Mesenchymal stem cell (in vitro differentiated cells and primary cell): Measurements from ENCODE around the gene SDHA.
"Not testable (repeated sequence)": the region's sequence is repeated elsewhere in the genome, so short reads cannot be mapped to it uniquely, and the experiment has no call there.

Experiments used
- DNase-seq: peaks from one replicate; pipeline ENCODE4 v3.0.0-alpha.2; 2013
- H2AFZ ChIP-seq: one replicate; pipeline ENCODE4 v1.6.1; 2013; ENCODE audit warnings: low read depth, mild to moderate bottlenecking, control low read depth, inconsistent platforms, low read length, moderate library complexity
- H2AK5ac ChIP-seq: 2 replicates; pipeline ENCODE4 v1.6.1; 2013; ENCODE audit warnings: low read length, moderate library complexity, mild to moderate bottlenecking, inconsistent platforms; ENCODE audit not compliant: severe bottlenecking
- H2BK120ac ChIP-seq: one replicate; pipeline ENCODE4 v1.6.1; 2013; ENCODE audit warnings: low read depth, mild to moderate bottlenecking, inconsistent platforms, low read length, moderate library complexity
- H2BK12ac ChIP-seq, 2 experiments: one replicate each; pipeline ENCODE4 v1.6.1; 2013; ENCODE audit warnings: inconsistent platforms in 2 of 2, low read length in 2 of 2, mild to moderate bottlenecking in 2 of 2, moderate library complexity in 2 of 2, control low read depth in 1 of 2
- H2BK15ac ChIP-seq: one replicate; pipeline ENCODE4 v1.6.1; 2013; ENCODE audit warnings: mild to moderate bottlenecking, low read depth, inconsistent platforms; ENCODE audit not compliant: poor library complexity, severe bottlenecking
- H2BK5ac ChIP-seq: 2 replicates; pipeline ENCODE4 v1.6.1; 2013; ENCODE audit warnings: low read depth, mild to moderate bottlenecking, low read length, control low read depth, inconsistent platforms; ENCODE audit not compliant: poor library complexity, severe bottlenecking
- H3K14ac ChIP-seq, 2 experiments: one replicate each; pipeline ENCODE4 v1.6.1; 2013; ENCODE audit warnings: inconsistent platforms in 2 of 2, low read length in 2 of 2, control low read depth in 1 of 2, mild to moderate bottlenecking in 1 of 2, moderate library complexity in 1 of 2
- H3K18ac ChIP-seq, 2 experiments: one replicate each; pipeline ENCODE4 v1.6.1; 2013; ENCODE audit warnings: inconsistent platforms in 2 of 2, low read length in 2 of 2, control low read depth in 1 of 2, low read depth in 1 of 2, mild to moderate bottlenecking in 1 of 2
- H3K23ac ChIP-seq, 2 experiments: one replicate each; pipeline ENCODE4 v1.6.1; 2013; ENCODE audit warnings: inconsistent platforms in 2 of 2, low read length in 2 of 2, mild to moderate bottlenecking in 2 of 2, moderate library complexity in 2 of 2, control low read depth in 1 of 2
- H3K27ac ChIP-seq: 2 replicates; pipeline ENCODE4 v1.5.1; 2013; ENCODE audit warnings: mild to moderate bottlenecking, moderate library complexity, low read length, control low read depth, inconsistent platforms; ENCODE audit not compliant: poor library complexity, severe bottlenecking
- H3K27me3 ChIP-seq, 2 experiments: 2 replicates each; pipeline versions ENCODE4 v1.6.1 to v1.7.0; 2013; ENCODE audit warnings: low read length in 2 of 2, mild to moderate bottlenecking in 2 of 2, moderate library complexity in 2 of 2, control low read depth in 1 of 2, inconsistent platforms in 1 of 2; ENCODE audit not compliant: control insufficient read depth in 1 of 2, insufficient read depth in 1 of 2
- H3K36me3 ChIP-seq, 2 experiments: 2 replicates each; pipeline versions ENCODE4 v1.6.1 to v1.7.0; 2013; ENCODE audit warnings: low read length in 2 of 2, control low read depth in 1 of 2, inconsistent platforms in 1 of 2, low read depth in 1 of 2, mild to moderate bottlenecking in 1 of 2; ENCODE audit not compliant: insufficient read depth in 2 of 2, control insufficient read depth in 1 of 2
- H3K4ac ChIP-seq, 2 experiments: one replicate each; pipeline ENCODE4 v1.6.1; 2013; ENCODE audit warnings: inconsistent platforms in 2 of 2, low read length in 2 of 2, mild to moderate bottlenecking in 2 of 2, moderate library complexity in 2 of 2, control low read depth in 1 of 2, low read depth in 1 of 2
- H3K4me1 ChIP-seq: 2 replicates; pipeline ENCODE4 v1.6.1; 2013; ENCODE audit warnings: low read depth, low read length, control low read depth; ENCODE audit not compliant: control insufficient read depth, insufficient read depth
- H3K4me2 ChIP-seq: 2 replicates; pipeline ENCODE4 v1.6.1; 2013; ENCODE audit warnings: low read length, mild to moderate bottlenecking, inconsistent platforms; ENCODE audit not compliant: poor library complexity, severe bottlenecking
- H3K4me3 ChIP-seq, 2 experiments: 2 replicates each; pipeline versions ENCODE4 v1.5.1 to v1.7.0; 2013; ENCODE audit warnings: low read length in 2 of 2, mild to moderate bottlenecking in 2 of 2, control low read depth in 1 of 2, low read depth in 1 of 2; ENCODE audit not compliant: insufficient read depth in 1 of 2
- H3K79me1 ChIP-seq: replicated peaks from 2 replicates; pipeline ENCODE4 v1.6.1; 2013; ENCODE audit warnings: mild to moderate bottlenecking, control low read depth, low read length, inconsistent platforms; ENCODE audit not compliant: poor library complexity, severe bottlenecking
- H3K9ac ChIP-seq: 2 replicates; pipeline ENCODE4 v1.7.0; 2013; ENCODE audit warnings: mild to moderate bottlenecking, low read length, moderate library complexity
- H3K9me3 ChIP-seq: 2 replicates; pipeline ENCODE4 v1.7.0; 2013; ENCODE audit warnings: mild to moderate bottlenecking, low read length; ENCODE audit not compliant: control insufficient read depth
- H4K8ac ChIP-seq: one replicate; pipeline ENCODE4 v1.6.1; 2013; ENCODE audit warnings: inconsistent platforms, mild to moderate bottlenecking, low read length, moderate library complexity
- H4K91ac ChIP-seq: one replicate; pipeline ENCODE4 v1.6.1; 2013; ENCODE audit warnings: mild to moderate bottlenecking, low read length, inconsistent platforms
- WGBS: methylation state at CpG from one replicate; pipeline ENCODE4 v1.1.7; 2013; ENCODE audit warnings: mixed read lengths; 5-methylcytosine and 5-hydroxymethylcytosine counted together

Gene SDHA

DNA sequence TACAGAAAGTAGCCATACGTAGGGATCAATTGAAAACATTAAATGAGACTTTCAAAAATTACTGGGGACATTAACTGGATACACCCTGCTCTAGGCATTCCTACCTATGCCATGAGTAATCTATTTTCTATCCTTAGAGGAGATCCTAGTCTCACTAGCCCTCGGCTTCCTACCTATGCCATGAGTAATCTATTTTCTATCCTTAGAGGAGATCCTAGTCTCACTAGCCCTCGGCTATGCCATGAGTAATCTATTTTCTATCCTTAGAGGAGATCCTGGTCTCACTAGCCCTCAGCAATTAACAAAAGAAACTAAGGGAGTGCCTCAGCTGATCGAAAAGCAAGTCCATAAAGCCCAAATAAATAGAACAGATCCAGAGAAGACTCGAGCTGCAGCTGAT is 27.6 kb downstream of the SDHA start:
- not testable (repeated sequence) for H3K9ac ChIP-seq, H2BK5ac ChIP-seq, H3K23ac ChIP-seq, H3K14ac ChIP-seq, H3K18ac ChIP-seq, H3K27ac ChIP-seq, H3K4me2 ChIP-seq, DNase-seq, H3K4me3 ChIP-seq, H4K91ac ChIP-seq, H2BK12ac ChIP-seq, H2BK120ac ChIP-seq, H3K9me3 ChIP-seq, H2AFZ ChIP-seq, H3K27me3 ChIP-seq, H4K8ac ChIP-seq, H3K4ac ChIP-seq, H2BK15ac ChIP-seq, H2AK5ac ChIP-seq, H3K4me1 ChIP-seq
- WGBS: 97% methylated on average over 5 of the region's 5 CpGs
- peaks cover 12% of the 10 kb centered on the region for H3K79me1 ChIP-seq
- H3K36me3 ChIP-seq: peaks cover 30 to 73% of the 10 kb centered on the region in 2 experiments

DNA sequence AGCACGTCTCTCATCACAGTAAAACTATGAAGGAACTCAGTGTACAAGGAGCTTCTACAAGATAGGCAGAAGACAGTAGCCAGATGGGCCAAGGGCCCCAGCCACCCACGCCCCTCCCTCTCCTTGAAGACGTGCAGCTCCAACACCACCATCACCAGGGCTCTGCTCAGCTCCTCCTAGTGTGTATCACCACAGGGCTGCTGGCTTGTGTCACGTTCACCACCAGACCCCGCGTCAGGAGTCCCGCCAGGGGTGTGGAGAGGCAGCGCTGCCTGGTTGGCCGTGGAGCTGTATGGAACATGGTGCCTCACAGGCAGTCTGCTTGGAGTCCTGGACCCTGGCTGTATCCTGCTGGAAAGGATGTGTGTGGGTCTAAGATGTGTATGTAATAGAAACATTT is 32.3 kb downstream of the SDHA start:
- H3K4me3 ChIP-seq, H2BK15ac ChIP-seq, H3K9me3 ChIP-seq, H3K4ac ChIP-seq, H3K27me3 ChIP-seq, H3K4me1 ChIP-seq, H4K91ac ChIP-seq, H3K23ac ChIP-seq, H2AFZ ChIP-seq, H2BK5ac ChIP-seq, H3K4me2 ChIP-seq, DNase-seq, H4K8ac ChIP-seq, H3K79me1 ChIP-seq, H3K14ac ChIP-seq, H2BK120ac ChIP-seq, H3K27ac ChIP-seq, H3K18ac ChIP-seq, H2AK5ac ChIP-seq, H3K9ac ChIP-seq, H2BK12ac ChIP-seq: not testable (repeated sequence)
- H3K36me3 ChIP-seq: peaks cover 37 to 76% of the 10 kb centered on the region in 2 experiments
- 84% methylated on average over 4 of the region's 9 CpGs for WGBS

- H4K91ac ChIP-seq, H3K4me2 ChIP-seq, H3K18ac ChIP-seq, H3K27me3 ChIP-seq, H2AK5ac ChIP-seq, H3K9me3 ChIP-seq, H3K4me3 ChIP-seq, H2AFZ ChIP-seq, H3K79me1 ChIP-seq, H3K23ac ChIP-seq, H3K27ac ChIP-seq, H2BK12ac ChIP-seq, H2BK15ac ChIP-seq, H3K4ac ChIP-seq, H3K9ac ChIP-seq, H3K14ac ChIP-seq, H2BK120ac ChIP-seq, H2BK5ac ChIP-seq, H4K8ac ChIP-seq, DNase-seq, H3K4me1 ChIP-seq: not testable (repeated sequence)
- 97% methylated on average over 7 of the region's 12 CpGs for WGBS
- peaks cover 37 to 73% of the 10 kb centered on the region in 2 experiments for H3K36me3 ChIP-seq
These were observed 32.9 kb downstream of the SDHA start for GRCh38 chr5:251016-251415.

DNA sequence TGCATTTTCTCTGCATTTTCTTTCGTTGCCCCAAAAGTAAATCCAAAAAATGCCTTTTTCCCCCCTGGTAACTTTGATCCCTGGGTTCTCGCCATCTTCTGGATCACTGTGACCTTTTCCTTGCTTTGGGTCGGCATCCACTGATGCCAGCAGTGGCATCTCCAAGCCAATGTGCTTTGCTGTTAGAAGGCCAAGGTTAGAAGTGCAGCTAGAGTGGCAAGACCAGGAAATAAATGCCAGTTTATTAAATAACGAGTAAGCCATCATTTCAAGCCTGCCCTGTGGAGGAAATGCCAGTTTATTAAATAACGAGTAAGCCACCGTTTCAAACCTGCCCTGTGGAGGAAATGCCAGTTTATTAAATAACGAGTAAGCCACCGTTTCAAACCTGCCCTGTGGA is 33.4 kb downstream of the SDHA start:
- H3K4me3 ChIP-seq, H3K18ac ChIP-seq, H2AFZ ChIP-seq, DNase-seq, H4K91ac ChIP-seq, H2BK15ac ChIP-seq, H3K4me2 ChIP-seq, H3K79me1 ChIP-seq, H4K8ac ChIP-seq, H3K4ac ChIP-seq, H2BK5ac ChIP-seq, H3K9me3 ChIP-seq, H3K23ac ChIP-seq, H2BK12ac ChIP-seq, H2BK120ac ChIP-seq, H2AK5ac ChIP-seq, H3K27ac ChIP-seq, H3K4me1 ChIP-seq, H3K27me3 ChIP-seq, H3K14ac ChIP-seq, H3K9ac ChIP-seq: not testable (repeated sequence)
- 92% methylated on average over 8 of the region's 8 CpGs for WGBS
- peaks cover 37 to 73% of the 10 kb centered on the region in 2 experiments for H3K36me3 ChIP-seq
